NB4 (cell line): ENCODE measurements around the gene CCDC191.

Experiments
- DNase-seq: peaks from one replicate; pipeline ENCODE4 v3.0.0; 2010; ENCODE audit warnings: low read depth
- H3K4me3 ChIP-seq: one replicate; pipeline ENCODE4 v1.5.1; 2011; ENCODE audit warnings: mild to moderate bottlenecking, low read depth, low read length, moderate library complexity
- MYC ChIP-seq: IDR thresholded peaks from 2 replicates; pipeline ENCODE4 v1.6.1; 2011; ENCODE audit warnings: low read depth, low read length
- POLR2A ChIP-seq: IDR thresholded peaks from 2 replicates; pipeline ENCODE4 v1.6.1; 2011; ENCODE audit warnings: mild to moderate bottlenecking; ENCODE audit not compliant: insufficient read length; ENCODE audit errors: extremely low read depth
- TF ChIP-seq, protein P1 (sequence below): IDR thresholded peaks from one replicate; pipeline ENCODE4 v1.5.1; 2012; ENCODE audit warnings: low read depth, low read length
- TF ChIP-seq, protein P2 (sequence below): IDR thresholded peaks from 2 replicates; pipeline ENCODE4 v1.6.1; 2011; ENCODE audit warnings: low read depth, low read length

CCDC191 gene

DNA sequence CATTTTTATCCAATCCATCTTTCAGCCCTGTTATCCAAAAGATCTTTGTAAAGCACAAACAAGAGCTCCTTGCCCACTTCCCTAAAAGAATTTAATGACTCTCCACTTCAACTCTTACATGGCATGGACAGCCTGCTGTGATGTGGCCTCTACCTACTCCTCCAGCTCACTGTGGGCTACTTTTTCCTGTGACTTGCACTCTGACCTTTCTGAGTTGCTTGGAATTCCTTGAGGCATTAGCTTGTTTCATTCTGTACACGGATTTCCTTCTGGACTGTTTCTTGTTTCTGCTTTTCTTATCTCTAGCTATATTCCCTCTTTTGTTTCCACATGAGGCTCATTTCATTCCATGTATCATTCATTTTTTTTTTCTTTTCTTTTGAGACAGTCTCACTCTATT lies 15.5 kb upstream of the CCDC191 start:
- TF ChIP-seq, protein P1, sequence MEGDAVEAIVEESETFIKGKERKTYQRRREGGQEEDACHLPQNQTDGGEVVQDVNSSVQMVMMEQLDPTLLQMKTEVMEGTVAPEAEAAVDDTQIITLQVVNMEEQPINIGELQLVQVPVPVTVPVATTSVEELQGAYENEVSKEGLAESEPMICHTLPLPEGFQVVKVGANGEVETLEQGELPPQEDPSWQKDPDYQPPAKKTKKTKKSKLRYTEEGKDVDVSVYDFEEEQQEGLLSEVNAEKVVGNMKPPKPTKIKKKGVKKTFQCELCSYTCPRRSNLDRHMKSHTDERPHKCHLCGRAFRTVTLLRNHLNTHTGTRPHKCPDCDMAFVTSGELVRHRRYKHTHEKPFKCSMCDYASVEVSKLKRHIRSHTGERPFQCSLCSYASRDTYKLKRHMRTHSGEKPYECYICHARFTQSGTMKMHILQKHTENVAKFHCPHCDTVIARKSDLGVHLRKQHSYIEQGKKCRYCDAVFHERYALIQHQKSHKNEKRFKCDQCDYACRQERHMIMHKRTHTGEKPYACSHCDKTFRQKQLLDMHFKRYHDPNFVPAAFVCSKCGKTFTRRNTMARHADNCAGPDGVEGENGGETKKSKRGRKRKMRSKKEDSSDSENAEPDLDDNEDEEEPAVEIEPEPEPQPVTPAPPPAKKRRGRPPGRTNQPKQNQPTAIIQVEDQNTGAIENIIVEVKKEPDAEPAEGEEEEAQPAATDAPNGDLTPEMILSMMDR: no peak
- TF ChIP-seq POLR2A (no peak), MYC (no peak)
- TF ChIP-seq, protein P2, sequence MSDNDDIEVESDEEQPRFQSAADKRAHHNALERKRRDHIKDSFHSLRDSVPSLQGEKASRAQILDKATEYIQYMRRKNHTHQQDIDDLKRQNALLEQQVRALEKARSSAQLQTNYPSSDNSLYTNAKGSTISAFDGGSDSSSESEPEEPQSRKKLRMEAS: no peak
- no peak for DNase-seq
- no peak overlapping the region for H3K4me3 ChIP-seq

DNA sequence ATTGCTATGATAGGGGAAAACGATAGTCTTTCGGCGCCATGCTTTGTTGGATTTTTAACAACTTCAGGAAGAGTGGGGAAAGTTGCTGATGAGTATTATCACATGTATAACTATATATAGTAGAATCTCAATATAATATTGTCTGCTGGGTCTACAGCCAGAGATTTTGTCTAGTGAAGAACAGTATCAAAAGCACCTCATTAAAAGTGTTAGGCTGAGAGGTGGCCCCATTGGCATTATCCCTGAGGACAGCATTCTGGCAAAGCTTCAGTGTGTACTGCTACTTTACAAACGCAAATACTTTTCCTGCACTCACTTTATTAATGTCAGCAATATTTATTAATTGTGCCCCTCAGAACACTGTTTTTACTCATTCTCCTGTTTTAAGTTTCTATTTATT lies 12.0 kb upstream of the CCDC191 start:
- TF ChIP-seq POLR2A: no peak
- no peak for TF ChIP-seq MYC
- TF ChIP-seq, protein P2: no peak
- TF ChIP-seq, protein P1: no peak
- no peak for DNase-seq
- no peak overlapping the region for H3K4me3 ChIP-seq

DNA sequence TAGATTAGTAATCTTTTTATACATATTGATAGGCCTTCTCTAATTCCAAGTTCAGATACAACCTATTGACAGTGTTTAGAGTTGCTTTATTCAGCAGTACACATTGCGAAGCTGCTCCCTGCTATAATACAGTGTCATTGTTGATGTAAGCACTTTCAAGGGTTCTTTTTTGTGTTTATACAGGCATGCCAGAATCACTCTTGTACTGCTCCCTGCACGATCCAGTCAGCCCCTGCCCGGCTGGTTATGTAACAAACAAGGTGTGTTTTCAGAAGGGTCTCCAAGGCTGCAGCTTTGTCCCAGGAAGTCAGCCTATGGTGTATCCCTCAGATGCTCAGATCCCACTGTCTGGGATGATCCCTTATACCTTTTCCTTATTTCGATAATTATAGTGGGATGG lies 11.5 kb upstream of the CCDC191 start:
- TF ChIP-seq, protein P1: no peak
- TF ChIP-seq, protein P2: no peak
- TF ChIP-seq MYC: no peak
- TF ChIP-seq POLR2A: no peak
- H3K4me3 ChIP-seq: no peak overlapping the region

DNA sequence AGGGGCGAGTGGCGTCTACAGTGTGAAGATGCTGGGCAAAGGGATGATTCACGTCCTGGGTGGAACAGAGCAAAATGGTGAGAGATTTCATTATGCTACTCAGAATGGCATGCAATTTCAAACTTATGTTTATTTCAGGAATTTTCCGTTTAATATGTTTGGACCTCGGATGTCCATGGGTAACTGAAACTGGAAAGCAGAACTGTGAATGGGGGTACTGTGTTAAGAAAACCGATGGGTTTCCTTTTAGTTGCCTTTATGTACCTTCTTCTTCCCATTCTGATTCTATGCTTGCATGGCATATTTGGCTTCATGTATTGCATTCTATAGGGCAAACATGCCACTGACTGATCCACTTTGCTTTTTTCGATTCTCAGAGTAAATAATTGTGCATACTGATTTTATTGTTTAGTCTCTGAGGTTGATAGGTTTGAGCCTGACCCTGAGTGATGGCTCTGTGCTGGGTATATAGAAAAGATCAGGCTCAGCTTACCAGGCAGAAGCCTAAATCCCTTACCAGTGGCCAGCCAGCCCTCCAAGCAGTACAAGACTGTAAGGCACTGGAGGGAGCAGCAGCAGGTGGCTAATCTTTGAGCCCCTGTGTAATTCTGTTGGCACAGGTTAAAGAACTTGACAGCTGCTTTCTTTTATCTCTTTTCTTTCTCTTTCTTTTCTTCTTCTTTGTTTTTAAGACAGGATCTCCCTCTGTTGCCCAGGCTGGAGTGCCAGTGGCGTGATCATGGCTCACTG lies 4.8 kb upstream of the CCDC191 start:
- no peak overlapping the region for H3K4me3 ChIP-seq
- TF ChIP-seq, protein P2: no peak
- TF ChIP-seq POLR2A (no peak), MYC (no peak)
- TF ChIP-seq, protein P1: no peak
- DNase-seq: no peak

More for the DNA sequence above, 11.5 kb upstream of the CCDC191 start:
- no peak for DNase-seq

DNA sequence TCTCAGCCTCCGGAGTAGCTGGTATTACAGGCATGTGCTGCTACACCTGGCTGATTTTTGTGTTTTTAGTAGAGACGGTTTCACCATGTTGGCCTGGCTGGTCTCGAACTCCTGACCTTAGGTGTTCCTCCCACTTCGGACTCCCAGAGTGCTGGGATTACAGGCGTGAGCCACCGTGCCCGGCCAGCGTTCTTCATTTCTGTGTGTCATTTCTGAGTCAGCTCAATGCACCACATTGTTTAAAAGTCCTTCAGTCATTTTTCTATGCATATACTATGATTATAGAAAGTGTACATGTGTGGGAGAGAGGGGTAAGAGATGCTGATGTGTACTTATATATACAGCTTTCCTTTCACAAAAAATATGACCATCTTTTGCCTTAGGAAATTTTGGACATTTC lies 2.3 kb upstream of the CCDC191 start:
- DNase-seq: no peak
- peak overlapping the region; percentile 23 for H3K4me3 ChIP-seq

More for the DNA sequence above, 2.3 kb upstream of the CCDC191 start:
- TF ChIP-seq, protein P1: no peak
- TF ChIP-seq MYC: no peak
- TF ChIP-seq, protein P2: no peak
- TF ChIP-seq POLR2A: no peak
